CD4-positive, alpha-beta T cell treated with Interleukin-17A for 1 hour (primary cell): Measurements from ENCODE around the gene ASCL2.
A peak's percentile ranks its signal among the peaks of the same experiment; 100 is the strongest.

Source experiments
- DNase-seq: peaks from one replicate; pipeline ENCODE4 v3.0.0-alpha.2; 2020

Gene ASCL2

GRCh38 chr11:2270322-2271076, at the start of gene ASCL2:
Gene ASCL2 (minus strand): TSS chr11:2270588. CDS start chr11:2270332, 256 bp downstream.
- DNase-seq, result peak; percentile 14

GRCh38 chr11:2319791-2320472, 49.5 kb upstream of the ASCL2 start:
- no peak for DNase-seq

GRCh38 chr11:2318707-2319106, 48.3 kb upstream of the ASCL2 start:
- no peak for DNase-seq

GRCh38 chr11:2318123-2318522, 47.7 kb upstream of the ASCL2 start:
- no peak for DNase-seq

- no peak for DNase-seq
These were observed 47.1 kb upstream of the ASCL2 start for GRCh38 chr11:2317354-2318050.

- no peak for DNase-seq
These were observed 46.5 kb upstream of the ASCL2 start for GRCh38 chr11:2316963-2317244.

- DNase-seq, result no peak
These were observed 46.0 kb upstream of the ASCL2 start for GRCh38 chr11:2316169-2316962.

GRCh38 chr11:2315395-2316168, 45.2 kb upstream of the ASCL2 start:
- no peak for DNase-seq

GRCh38 chr11:2314525-2315394, 44.4 kb upstream of the ASCL2 start:
- DNase-seq, result no peak

GRCh38 chr11:2314136-2314524, 43.7 kb upstream of the ASCL2 start:
- no peak for DNase-seq

GRCh38 chr11:2313051-2313951, 42.9 kb upstream of the ASCL2 start:
- DNase-seq, result no peak

GRCh38 chr11:2312232-2313042, 42.0 kb upstream of the ASCL2 start:
- DNase-seq, result no peak

GRCh38 chr11:2311353-2312133, 41.2 kb upstream of the ASCL2 start:
- no peak for DNase-seq

- no peak for DNase-seq
These were observed 40.5 kb upstream of the ASCL2 start for GRCh38 chr11:2310786-2311352.

- DNase-seq, result no peak
These were observed 39.8 kb upstream of the ASCL2 start for GRCh38 chr11:2310073-2310785.

- no peak for DNase-seq
These were observed 39.1 kb upstream of the ASCL2 start for GRCh38 chr11:2309251-2310072.

GRCh38 chr11:2308713-2309112, 38.3 kb upstream of the ASCL2 start:
- no peak for DNase-seq
